NCI-H69 (cell line): ENCODE measurements around the gene SPECC1L.
A peak's percentile ranks its signal among the peaks of the same experiment; 100 is the strongest.
"Not testable (repeated sequence)": the region's sequence is repeated elsewhere in the genome, so short reads cannot be mapped to it uniquely, and the experiment has no call there.

ENCODE experiments used
- DNase-seq: peaks from one replicate; lab custom pipeline; 2025; lab: John Stamatoyannopoulos, UW

SPECC1L gene

DNA sequence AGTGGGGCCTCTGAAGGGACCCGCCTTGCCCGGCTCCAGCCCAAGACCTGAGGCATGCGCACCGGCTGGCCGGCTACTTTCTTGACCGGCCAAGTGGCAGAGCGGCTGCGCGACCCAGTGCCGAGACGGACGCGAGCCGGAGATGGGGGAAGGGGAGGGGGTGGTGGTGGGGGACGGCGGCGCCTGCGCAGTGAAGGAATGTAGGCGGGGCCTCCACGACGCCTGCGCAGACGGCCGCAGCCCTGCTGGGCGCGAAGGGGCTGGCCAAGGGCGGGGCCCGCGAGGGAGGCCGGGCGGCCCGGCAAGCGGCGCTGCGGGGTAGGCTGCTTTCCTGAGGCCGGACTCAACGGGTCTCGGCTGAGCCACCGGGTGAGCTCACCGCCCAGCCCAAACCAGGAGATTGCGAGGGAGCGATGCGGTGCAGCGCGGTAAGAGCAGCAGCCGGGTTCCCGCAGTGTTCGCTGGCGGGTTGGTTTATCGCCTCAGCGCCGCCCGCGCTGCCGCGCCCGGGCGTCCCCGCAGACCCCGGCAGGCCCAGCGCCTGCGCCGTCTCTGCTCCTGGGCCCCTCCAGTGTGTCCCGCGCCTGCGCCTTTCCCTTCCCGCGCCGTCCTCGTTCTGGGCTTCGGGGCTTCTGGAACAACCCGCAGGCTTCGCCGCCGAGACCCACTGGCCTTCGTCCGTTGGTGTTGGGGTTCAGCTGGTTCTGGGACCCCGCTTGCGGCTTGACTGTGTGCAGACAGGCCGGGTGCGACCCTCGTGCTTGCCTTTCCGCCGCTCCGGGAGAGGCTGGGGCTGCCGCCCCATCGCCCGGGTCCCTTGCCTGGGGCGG lies at the start of gene SPECC1L:
SPECC1L (plus strand) TSS at position 276 of the 830 bp plus-strand sequence. CDS start 31,401 bp downstream, outside the sequence.
- DNase-seq, result peak; percentile 97

DNA sequence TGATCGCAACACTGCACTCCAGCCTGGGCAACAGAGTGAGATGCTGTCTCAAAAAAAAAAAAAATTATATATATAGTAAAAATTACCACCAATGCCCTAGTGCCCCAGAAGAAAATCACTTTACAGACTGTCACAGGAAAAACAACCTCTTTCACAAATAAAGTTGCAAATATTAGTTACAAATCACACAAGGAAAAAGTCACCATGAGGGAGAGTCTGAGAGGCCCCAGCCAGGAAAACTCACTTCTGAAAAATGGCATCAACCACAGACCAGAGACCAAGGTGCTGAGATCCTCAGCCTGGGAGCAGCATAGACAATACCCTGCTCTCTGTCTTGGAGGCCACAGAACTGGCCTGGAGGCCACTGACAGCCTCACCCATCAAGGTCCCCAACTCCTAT lies 46.2 kb upstream of the SPECC1L start:
- DNase-seq, result no peak

GRCh38 chr22:24225044-24225601 lies 45.5 kb upstream of the SPECC1L start:
- no peak for DNase-seq

DNA sequence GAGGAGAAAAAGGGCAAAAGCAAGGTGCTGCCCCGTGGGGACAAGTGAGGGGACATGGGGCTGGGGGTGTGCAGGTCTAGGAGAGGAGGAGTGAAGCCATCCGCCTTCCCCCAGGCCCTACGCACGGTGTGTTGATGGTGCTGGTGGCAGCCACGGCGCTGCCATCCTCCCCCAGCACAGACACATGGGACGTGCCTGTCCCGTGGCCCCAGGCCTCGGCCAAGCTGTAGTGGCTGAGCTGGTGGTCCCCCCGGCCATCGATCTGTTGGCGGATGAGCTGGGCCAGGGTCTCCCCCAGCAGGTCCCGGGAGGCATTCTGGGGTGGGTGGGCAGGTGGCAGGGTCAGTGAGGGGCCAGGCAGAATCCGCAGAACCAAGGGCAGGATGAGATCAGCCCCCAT lies 44.7 kb upstream of the SPECC1L start:
- no peak for DNase-seq

DNA sequence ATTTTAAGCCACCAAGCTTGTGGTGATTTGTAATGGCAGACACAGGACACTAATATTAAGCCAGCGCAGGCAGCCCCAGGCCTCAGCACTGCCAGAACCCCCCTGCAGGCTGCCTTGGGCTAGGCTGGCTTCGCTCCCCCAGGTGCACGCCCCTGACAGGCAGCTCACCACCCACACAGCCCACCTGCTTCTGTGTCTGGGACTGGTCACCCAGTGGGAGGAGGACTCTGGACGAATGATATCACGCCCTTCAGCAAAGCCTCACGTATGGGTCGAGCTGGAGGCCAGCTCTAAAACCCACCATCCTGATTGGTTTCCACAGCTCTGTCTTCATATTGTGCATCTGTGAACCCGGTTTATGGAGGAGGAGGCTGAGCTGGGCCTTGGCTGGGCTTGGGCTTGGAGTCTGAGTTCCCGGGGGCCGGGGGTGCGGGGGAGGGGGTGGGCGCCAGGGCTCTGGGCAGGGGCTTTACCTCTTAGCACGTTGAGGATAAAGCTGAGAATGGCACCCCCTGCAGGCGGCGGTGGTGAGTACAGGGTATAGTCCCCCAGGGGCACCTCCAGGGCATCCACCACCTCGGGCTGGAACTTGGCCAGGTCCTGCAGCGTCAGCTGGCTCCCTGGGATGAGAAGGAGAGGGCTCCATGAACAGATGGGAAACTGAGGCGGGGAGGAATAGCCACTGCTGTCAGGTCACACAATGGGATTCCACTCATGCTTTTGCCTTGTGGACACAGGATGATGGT lies 39.5 kb upstream of the SPECC1L start:
- peak; percentile 60 for DNase-seq

GRCh38 chr22:24231706-24232105 lies 38.9 kb upstream of the SPECC1L start:
- DNase-seq, result no peak

GRCh38 chr22:24232124-24232523 lies 38.5 kb upstream of the SPECC1L start:
- no peak for DNase-seq

- no peak for DNase-seq
Observed at GRCh38 chr22:24232725-24233124, 37.9 kb upstream of the SPECC1L start.

DNA sequence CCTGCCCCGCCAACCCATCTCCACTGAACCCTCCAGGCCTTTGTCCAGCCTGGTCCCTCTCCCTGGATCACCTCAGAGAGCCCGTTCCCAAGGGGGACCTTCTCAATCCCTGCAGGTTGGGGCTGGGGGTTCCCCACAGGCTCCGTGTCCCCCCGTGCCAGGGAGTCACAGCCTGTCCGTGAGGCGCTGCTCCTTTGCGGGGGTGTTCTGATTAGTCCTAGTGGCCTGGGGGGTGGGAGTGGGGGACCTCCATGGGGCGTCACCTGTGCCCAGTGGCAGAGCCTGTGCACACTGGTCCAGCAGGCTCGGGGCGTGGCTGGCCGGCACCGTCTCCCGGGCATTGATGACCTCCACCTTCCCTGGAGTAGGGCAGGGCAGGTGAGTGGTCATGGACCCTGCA lies 37.4 kb upstream of the SPECC1L start:
- no peak for DNase-seq

DNA sequence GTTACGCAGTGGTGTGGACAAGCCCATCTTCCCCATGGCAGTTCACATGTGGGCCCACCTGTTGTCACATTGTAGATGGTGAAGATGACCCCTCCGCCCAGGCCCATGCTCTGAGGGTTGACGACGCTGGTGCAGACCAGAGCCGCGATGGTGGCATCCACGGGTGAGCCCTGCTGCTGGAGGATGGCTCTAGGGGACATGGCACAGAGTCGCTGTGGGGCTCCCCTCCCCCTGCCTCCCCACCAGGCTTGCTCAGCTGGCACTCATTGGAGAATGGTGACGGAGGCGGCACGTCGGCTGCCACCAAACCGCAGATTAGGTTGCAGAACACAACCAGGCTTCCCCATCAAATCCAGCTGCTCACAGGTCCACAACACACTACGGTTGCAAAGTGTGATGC lies 36.8 kb upstream of the SPECC1L start:
- DNase-seq, result no peak

GRCh38 chr22:24235315-24235714 lies 35.3 kb upstream of the SPECC1L start:
- DNase-seq, result no peak

- no peak for DNase-seq
Observed at GRCh38 chr22:24236656-24237055, 34.0 kb upstream of the SPECC1L start.

DNA sequence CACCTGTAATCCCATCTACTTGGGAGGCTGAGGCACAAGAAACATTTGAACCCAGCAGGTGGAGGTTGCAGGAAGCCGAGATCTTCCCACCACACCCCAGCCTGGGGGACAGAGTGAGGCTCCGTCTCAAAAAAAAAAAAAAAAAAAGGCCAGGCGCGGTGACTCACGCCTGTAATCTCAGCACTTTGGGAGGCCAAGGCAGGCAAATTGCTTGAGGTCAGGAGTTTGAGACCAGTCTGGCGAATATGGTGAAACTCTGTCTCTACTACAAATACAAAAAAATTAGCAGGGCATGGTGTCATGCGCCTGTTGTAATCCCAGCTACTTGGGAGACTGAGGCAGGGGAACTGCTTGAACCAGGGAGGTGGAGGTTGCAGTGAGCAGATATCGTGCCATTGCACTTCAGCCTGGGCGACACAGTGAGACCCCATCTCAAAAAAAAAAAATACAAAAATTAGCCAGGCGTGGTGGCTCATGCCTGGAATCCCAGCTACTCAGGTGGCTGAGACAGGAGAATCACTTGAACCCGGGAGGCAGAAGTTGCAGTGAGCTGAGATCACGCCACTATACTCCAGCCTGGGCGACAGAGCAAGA lies 32.4 kb upstream of the SPECC1L start:
- not testable (repeated sequence) for DNase-seq

DNA sequence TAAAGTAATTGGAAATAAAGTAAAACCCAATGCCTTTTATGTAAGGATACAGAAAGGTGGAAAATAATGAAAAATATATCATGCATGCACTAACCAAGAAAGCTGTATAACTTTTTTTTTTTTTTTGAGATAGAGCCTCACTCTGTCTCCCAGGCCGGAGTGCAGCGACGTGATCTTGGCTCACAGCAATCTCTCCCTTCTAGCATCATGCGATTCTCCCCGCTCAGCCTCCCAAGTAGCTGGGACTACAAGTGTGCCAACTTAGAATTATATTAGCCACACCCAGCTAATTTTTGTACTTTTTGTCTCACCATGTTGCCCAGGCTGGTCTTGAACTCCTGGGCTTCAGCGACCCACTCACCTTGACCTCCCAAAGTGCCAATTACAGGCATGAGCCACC lies 30.2 kb upstream of the SPECC1L start:
- DNase-seq, result no peak

DNA sequence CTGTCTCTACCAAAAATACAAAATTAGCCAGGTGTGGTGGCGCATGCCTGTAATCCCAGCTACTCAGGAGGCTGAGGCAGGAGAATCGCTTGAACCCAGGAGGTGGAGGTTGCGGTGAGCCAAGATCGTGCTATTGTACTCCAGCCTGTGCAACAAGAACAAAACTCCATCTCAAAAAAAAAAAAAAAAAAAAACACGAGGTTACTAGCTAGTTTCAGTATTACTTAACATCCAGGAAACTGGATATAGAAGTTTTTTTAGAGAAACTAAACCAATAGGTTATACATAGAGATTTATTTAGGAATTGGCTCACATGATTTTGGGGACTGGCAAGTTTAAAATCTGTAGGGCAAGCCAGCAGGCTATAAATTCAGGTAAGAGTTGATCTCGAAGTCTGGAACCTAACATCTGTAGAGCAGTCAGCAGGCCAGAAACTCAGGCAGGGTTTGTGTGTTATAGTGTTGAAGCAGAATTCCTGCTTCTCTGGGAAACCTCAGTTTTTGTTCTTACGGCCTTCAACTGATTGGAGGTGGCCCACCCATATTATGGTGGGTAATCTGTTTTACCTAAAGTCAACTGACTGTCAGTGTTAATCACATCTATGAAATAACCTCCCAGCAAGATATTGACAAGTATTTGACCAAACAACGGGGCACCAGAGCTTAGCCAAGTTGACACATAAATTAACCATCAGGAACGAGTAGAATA lies 29.5 kb upstream of the SPECC1L start:
- not testable (repeated sequence) for DNase-seq

- DNase-seq, result peak; percentile 86
Observed at GRCh38 chr22:24243417-24243816, 27.2 kb upstream of the SPECC1L start.

DNA sequence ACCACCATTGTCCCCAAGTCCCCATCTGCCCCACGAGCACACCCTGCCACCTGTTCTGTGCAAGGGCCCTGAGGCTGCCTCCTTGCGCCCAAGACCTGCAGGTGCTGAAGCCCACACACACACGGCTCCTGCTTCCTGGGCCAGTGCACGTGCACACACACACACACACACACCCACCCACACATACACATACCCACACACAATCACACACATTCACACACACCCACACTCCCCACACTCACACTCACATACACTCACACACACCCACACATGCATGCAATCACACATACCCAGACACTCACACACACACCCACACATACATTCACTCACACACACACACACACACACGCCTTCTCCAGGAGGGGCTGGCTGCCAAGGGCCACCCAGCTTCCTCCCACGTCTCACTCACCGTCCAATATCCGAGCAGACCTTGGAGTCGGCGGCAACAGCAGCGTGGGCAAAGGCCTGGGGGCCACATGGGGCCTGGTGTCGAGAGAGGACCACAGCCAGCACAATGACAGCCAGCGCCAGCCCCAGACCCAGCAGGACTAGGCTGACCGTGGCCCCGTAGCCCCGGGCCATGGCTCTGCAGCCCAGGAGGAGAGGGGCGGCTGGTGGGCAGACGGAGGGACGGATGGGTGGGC lies 26.4 kb upstream of the SPECC1L start:
- peak; percentile 58 for DNase-seq

DNA sequence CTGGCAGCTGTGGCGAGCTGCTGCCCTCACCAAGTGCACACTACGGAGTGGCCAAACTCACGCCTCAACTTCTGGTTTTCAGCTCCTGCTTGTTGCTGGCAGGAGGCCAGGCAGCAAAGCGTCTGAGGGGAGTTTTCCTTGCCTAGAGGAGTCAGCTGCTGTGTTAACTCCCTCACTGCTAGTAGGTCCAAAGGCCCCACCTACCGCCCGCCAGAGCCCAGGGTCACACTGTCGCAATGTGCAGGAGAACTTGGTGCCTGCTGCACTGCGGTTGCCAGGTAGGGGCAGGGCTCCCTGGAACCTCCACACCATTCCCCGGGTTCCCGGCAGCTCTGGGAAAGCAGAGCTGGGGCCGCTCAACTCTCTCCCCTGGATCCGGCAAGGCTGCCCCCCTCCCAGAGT lies 25.6 kb upstream of the SPECC1L start, which contains the start of gene GGT5:
GGT5 (minus strand) TSS at position 53 of the 402 bp plus-strand sequence. CDS start 357 bp downstream, outside the sequence.
- DNase-seq, result peak; percentile 67

DNA sequence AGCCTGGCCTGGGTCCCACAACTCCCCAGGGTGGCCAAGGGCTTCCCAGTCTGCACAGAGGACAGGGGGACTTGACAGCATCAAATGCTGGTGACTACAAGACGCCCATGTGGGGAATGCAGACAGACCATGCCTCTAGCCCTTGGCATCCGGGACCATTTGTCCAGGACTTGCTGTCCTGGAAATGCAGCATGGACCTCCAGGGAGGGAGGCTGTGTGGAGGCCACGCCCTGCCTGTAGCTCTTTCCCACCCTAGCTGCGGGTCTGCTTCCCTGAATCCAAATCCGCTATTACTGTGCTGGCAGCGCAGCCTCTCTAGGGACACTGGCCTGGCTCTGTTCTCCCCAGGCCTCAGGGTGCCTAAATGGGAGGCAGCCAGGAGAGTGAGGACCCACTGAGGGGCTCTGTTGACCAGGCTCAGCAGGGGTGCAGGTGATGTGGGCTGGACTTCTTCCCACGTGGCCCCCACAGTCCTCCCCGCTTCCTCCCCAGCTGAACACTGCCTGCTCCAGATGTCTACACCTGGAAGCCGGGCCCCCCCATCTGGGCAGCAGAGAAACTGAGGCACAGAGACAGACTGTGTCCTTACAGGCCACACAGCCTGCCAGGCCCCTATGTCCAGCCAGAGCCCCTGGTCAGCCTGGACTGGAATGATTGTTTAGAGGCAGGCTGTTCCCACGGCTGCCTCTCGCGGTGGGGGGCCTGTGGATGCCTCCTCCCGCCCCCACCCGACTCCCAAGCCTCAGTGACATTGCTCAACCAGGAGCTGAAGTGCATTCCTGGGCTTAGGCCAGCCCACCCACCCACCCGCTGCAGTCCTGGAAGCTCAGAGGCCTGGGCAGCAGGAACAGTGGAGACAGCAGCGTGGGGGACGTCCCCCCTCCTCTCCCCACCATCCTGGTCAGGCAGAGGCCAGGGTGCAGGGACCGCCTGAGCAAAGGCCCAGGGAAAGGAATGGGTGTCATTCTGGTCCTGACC lies 24.8 kb upstream of the SPECC1L start:
- peak; percentile 32 for DNase-seq

DNA sequence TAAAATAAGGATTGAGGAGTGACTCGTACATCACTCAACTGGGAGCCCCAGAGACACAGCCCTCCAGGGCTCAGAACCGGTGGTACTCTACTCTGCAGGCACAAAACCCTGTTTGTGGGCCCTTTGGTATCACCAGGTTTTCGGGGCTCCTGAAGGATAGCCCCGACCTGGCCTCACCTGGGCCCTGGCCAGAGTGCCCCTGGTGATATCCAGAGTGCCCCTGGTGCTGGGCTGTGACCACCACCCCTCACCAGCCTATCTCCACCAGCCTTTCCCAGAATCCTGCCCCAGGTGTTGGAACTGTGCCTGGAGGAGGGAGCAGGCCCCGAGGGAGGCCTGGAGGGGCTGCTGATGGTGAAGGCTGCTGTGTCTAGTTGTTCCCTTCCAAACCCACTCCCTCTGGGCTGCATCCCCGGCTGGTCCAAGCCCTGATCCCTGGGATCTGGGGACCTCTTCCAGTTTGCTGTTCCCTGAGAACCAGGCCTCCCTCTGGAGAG lies 23.6 kb upstream of the SPECC1L start:
- DNase-seq, result peak; percentile 53
